Measurements from ENCODE around the gene SIGLEC6. TPM values are rescaled to one million over a fixed set of nuclear protein-coding genes. Genes with fewer than 3 reads are reported as not detected.

Gene SIGLEC6
- total RNA-seq, 1 experiment from 2014 or later = not detected

GRCh38 chr19:51479531-51480331, 51.7 kb downstream of the SIGLEC6 start:
- ChIA-PET POLR2A (no interaction called here), RAD21 (ENCODE audit: low non-redundant PET in 1 of 2, low total read pairs in 2 of 2, uncharacterized antibody in 2 of 2, unreplicated experiment in 2 of 2) (no interaction called here), CTCF (no interaction called here)
- Histone ChIP-seq H3K79me2 (ENCODE audit: insufficient read depth, low read length) (no peaks in the 10 kb centered on the region), H3K4me3 (replicated peaks in 1 of 2; ENCODE audit: low read depth in 1 of 2, low read length in 2 of 2) (no peak overlapping the region), H3K27ac (ENCODE audit: low read depth, low read length) (no peak overlapping the region), H3K9me2 (ENCODE audit: insufficient read depth) (no peaks in the 10 kb centered on the region), H4K20me1 (ENCODE audit: insufficient read depth) (no peaks in the 10 kb centered on the region), H3K4me2 (ENCODE audit: low read length) (no peak overlapping the region), H3K9me3 (ENCODE audit: control insufficient read depth in 1 of 2, insufficient read depth in 1 of 2, low read depth in 1 of 2, low read length in 2 of 2) (no peaks in the 10 kb centered on the region), H2AFZ (ENCODE audit: low read depth, low read length, poor library complexity, severe bottlenecking) (no peak overlapping the region), H3K4me1 (ENCODE audit: control insufficient read depth in 1 of 2, insufficient read depth in 2 of 2, low read length in 2 of 2) (peaks cover 3 to 10% of the 10 kb centered on the region in 2 experiments; a peak in 2 of 4 replicates), H3K27me3 (ENCODE audit: insufficient read depth, low read length) (peaks cover 10% of the 10 kb centered on the region; the same call in 1 of the 2 replicates), H3K9ac (ENCODE audit: low read length) (no peak overlapping the region), H3K36me3 (ENCODE audit: control insufficient read depth in 1 of 2, insufficient read depth in 2 of 2, low read length in 2 of 2) (no peaks in the 10 kb centered on the region)
- no peak for ATAC-seq
- intact Hi-C loops (cut with micrococcal nuclease) = no loop called here
- TF ChIP-seq ELF1 (IDR thresholded peaks at IDR 0.05; ENCODE audit: borderline replicate concordance, low read depth) = no peak
- no peak for TF ChIP-seq REST (IDR thresholded peaks at IDR 0.05; ENCODE audit: low read depth)
- no peak for TF ChIP-seq EZH2phosphoT487 (IDR thresholded peaks at IDR 0.05; ENCODE audit: borderline replicate concordance)
- no peak for TF ChIP-seq ZNF274 (IDR thresholded peaks at IDR 0.05; ENCODE audit: low read depth, low read length)
- TF ChIP-seq CTCF (IDR thresholded peaks at IDR 0.05 in 2 of 3, conservative IDR thresholded peaks at IDR 0.05 in 1 of 3; ENCODE audit: borderline replicate concordance in 1 of 3, insufficient read depth in 1 of 3, low read depth in 2 of 3, low read length in 2 of 3) = no peak
- no peak for TF ChIP-seq YY1 (IDR thresholded peaks at IDR 0.05; ENCODE audit: extremely low read depth, insufficient replicate concordance, low read depth, low read length)
- no peak for TF ChIP-seq TCF7L2 (IDR thresholded peaks at IDR 0.05; ENCODE audit: borderline replicate concordance, extremely low read depth, insufficient read depth, insufficient read length)
- no peak for TF ChIP-seq ATF3 (IDR thresholded peaks at IDR 0.05)
- TF ChIP-seq MAX (IDR thresholded peaks at IDR 0.05) = no peak
- no peak for DNase-seq (ENCODE audit: low read depth, low spot score)
- BruUV-seq (replicated peaks) = no TSS peak

Data from HCT116 (cell line).